GM19239 (cell line): ENCODE results near the gene SYNDIG1.

Source experiments
- DNase-seq: peaks from one replicate; pipeline ENCODE4 v3.0.0; 2011; ENCODE audit warnings: low spot score; ENCODE audit not compliant: insufficient read length
- FAIRE-seq: peaks from 2 replicates; lab custom pipeline; 2011; peaks lifted over from hg19 to GRCh38; lab: Jason Lieb, UNC

SYNDIG1 gene

GRCh38 chr20:24665196-24665595 is 195.8 kb downstream of the SYNDIG1 start:
- FAIRE-seq (no peak), DNase-seq (no peak)

GRCh38 chr20:24665741-24666191 is 196.3 kb downstream of the SYNDIG1 start:
- DNase-seq (no peak), FAIRE-seq (no peak)

- FAIRE-seq (no peak), DNase-seq (no peak)
Observed at GRCh38 chr20:24667689-24668383, 198.4 kb downstream of the SYNDIG1 start.

GRCh38 chr20:24668384-24668702 is 198.9 kb downstream of the SYNDIG1 start:
- DNase-seq (no peak), FAIRE-seq (no peak)

GRCh38 chr20:24668791-24669190 is 199.4 kb downstream of the SYNDIG1 start:
- FAIRE-seq (no peak), DNase-seq (no peak)

GRCh38 chr20:24669701-24670100 is 200.3 kb downstream of the SYNDIG1 start:
- no peak for DNase-seq
- no peak for FAIRE-seq

GRCh38 chr20:24670341-24670872 is 201.0 kb downstream of the SYNDIG1 start:
- no peak for FAIRE-seq
- no peak for DNase-seq

- DNase-seq: no peak
- no peak for FAIRE-seq
Observed at GRCh38 chr20:24670981-24671380, 201.6 kb downstream of the SYNDIG1 start.

GRCh38 chr20:24672181-24672880 is 202.9 kb downstream of the SYNDIG1 start:
- FAIRE-seq (no peak), DNase-seq (no peak)

- FAIRE-seq (no peak), DNase-seq (no peak)
Observed at GRCh38 chr20:24672886-24673677, 203.7 kb downstream of the SYNDIG1 start.

- DNase-seq: no peak
- FAIRE-seq: no peak
Observed at GRCh38 chr20:24673678-24674570, 204.5 kb downstream of the SYNDIG1 start.

GRCh38 chr20:24674921-24675605 is 205.6 kb downstream of the SYNDIG1 start:
- no peak for FAIRE-seq

GRCh38 chr20:24675651-24676352 is 206.4 kb downstream of the SYNDIG1 start:
- FAIRE-seq: no peak
- DNase-seq: no peak

More at GRCh38 chr20:24674921-24675605, 205.6 kb downstream of the SYNDIG1 start:
- no peak for DNase-seq

- FAIRE-seq (no peak), DNase-seq (no peak)
Observed at GRCh38 chr20:24676353-24676977, 207.0 kb downstream of the SYNDIG1 start.

- FAIRE-seq: no peak
Observed at GRCh38 chr20:24676978-24677370, 207.5 kb downstream of the SYNDIG1 start.

GRCh38 chr20:24677626-24678315 is 208.3 kb downstream of the SYNDIG1 start:
- FAIRE-seq: no peak
- no peak for DNase-seq

More at GRCh38 chr20:24676978-24677370, 207.5 kb downstream of the SYNDIG1 start:
- DNase-seq: no peak

GRCh38 chr20:24678351-24679106 is 209.1 kb downstream of the SYNDIG1 start:
- DNase-seq (no peak), FAIRE-seq (no peak)
